Measurements from ENCODE around the gene MAD1L1. TPM values are rescaled to one million over a fixed set of nuclear protein-coding genes. Genes with fewer than 3 reads are reported as not detected.

The MAD1L1 gene
- total RNA-seq, 1 donor from 2014 or later = 57.6 TPM

DNA sequence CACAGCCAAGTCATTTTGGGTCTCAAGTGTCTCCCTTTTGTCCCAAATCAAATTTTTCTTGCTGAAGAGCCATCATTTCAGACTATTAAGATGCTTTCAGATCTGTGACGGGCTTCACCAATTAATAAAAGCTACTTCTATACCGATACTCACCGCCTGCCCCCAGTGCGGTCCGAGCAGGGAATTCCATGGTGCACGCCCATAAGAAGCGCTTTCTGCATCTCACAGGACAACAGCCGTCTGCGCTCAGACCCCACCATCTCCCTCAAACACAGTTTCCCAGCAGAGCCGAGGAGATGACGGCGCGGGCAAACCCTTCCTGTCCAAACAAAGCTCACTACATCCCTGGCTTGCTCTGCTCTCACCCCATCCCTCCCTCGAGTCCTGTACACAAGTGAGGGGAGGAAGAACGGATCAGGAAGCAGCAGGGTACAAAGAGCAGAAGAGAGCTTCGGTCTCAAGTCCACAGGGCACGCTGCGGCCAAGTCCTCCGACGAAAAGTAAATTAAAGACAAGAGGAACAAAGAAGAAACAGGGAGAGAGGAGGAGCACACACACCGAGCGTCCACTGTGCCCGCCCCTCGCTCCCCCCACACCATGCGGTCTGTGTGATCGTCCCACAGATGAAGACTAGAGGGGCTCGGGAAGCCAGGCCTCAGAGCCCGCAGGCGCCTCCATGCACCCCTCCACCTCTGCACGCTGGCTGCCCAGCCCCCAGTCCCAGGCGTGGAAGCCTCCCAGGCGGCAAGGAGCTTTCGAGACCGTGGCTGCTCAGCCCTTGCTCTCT is 121.9 kb downstream of the MAD1L1 start:
- H3K27ac Mint-ChIP-seq (ENCODE audit: unreplicated experiment) = peak overlapping the region; percentile 94
- peaks cover 19% of the 10 kb centered on the region for H3K27me3 Mint-ChIP-seq (ENCODE audit: unreplicated experiment)
- no peaks in the 10 kb centered on the region for H3K36me3 Mint-ChIP-seq (ENCODE audit: unreplicated experiment)
- H3K4me3 Mint-ChIP-seq (ENCODE audit: unreplicated experiment) = peak overlapping the region; percentile 44
- TF ChIP-seq, protein P1, sequence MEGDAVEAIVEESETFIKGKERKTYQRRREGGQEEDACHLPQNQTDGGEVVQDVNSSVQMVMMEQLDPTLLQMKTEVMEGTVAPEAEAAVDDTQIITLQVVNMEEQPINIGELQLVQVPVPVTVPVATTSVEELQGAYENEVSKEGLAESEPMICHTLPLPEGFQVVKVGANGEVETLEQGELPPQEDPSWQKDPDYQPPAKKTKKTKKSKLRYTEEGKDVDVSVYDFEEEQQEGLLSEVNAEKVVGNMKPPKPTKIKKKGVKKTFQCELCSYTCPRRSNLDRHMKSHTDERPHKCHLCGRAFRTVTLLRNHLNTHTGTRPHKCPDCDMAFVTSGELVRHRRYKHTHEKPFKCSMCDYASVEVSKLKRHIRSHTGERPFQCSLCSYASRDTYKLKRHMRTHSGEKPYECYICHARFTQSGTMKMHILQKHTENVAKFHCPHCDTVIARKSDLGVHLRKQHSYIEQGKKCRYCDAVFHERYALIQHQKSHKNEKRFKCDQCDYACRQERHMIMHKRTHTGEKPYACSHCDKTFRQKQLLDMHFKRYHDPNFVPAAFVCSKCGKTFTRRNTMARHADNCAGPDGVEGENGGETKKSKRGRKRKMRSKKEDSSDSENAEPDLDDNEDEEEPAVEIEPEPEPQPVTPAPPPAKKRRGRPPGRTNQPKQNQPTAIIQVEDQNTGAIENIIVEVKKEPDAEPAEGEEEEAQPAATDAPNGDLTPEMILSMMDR (IDR thresholded peaks at IDR 0.05; ENCODE audit: partially characterized antibody, unreplicated experiment) = no peak
- DNase-seq = no peak
- peaks cover 54% of the 10 kb centered on the region for H3K4me1 Mint-ChIP-seq (ENCODE audit: low read depth, unreplicated experiment)
- peaks cover 24% of the 10 kb centered on the region for H3K9me3 Mint-ChIP-seq (ENCODE audit: unreplicated experiment)

DNA sequence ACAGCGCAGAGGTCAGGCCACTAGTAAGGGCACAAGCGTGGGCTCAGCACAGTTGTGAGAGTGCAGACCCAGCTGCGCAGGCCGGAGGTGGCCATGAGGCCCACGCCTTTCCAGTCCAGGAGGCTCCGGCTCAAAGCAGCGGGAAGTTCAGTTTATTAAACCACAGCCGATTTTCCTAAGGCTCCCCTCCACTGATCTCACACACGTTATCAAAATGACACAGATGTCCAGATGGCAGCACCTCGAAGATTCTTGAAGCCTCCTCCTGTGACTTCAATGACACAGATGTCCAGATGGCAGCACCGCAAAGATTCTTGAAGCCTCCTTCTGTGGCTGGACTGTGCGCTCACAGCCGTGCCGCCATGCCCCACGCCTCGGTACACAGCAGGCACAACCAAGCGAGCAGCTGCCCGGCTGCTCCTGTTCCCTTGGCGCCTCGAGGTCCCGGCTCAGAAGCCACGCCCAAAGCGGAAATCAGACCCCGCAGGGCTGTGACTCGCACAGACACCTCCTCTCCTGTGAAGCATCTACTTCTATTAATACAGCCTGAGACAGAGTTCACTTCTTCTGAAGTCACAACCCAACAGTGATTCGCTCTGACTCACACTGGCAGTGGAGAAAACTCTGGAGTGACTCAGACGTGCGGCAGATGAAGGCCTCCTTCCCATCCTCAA is 122.7 kb downstream of the MAD1L1 start:
- Mint-ChIP-seq H3K4me1 (ENCODE audit: low read depth, unreplicated experiment) (peaks cover 56% of the 10 kb centered on the region), H3K4me3 (ENCODE audit: unreplicated experiment) (peak overlapping the region; percentile 44), H3K27me3 (ENCODE audit: unreplicated experiment) (peaks cover 22% of the 10 kb centered on the region), H3K9me3 (ENCODE audit: unreplicated experiment) (peaks cover 25% of the 10 kb centered on the region), H3K36me3 (ENCODE audit: unreplicated experiment) (no peaks in the 10 kb centered on the region), H3K27ac (ENCODE audit: unreplicated experiment) (peak overlapping the region; percentile 94)
- TF ChIP-seq, protein P1 (IDR thresholded peaks at IDR 0.05; ENCODE audit: partially characterized antibody, unreplicated experiment) = no peak
- DNase-seq = no peak

DNA sequence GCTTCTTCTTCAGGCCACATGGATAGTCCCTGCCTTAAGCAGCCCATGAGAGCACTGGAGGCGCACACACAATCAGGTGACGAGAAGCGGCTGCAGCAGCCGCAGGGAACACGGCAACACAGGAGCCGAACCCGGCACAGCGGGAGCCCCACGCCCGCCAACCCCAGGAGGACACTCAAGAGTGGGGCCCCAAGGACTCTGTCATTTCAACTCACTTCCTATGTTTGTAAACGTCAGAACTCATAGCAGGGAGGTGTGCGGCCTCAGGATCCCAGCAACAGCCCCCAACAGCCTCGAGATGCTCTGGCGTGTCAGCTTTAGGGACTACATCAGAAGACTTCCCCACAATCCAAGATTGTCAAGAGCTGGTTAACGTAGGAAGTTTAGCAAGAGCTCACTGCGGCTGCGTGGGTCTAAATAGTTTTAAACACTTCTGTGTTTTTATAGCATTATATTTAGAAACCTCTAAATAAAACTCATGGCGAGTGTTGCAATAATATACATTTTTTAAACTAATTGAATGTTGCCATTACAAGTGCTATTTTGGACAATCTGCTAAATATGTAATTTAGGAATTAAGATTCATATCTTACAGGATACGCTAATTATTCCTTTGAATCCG is 123.4 kb downstream of the MAD1L1 start:
- Mint-ChIP-seq H3K36me3 (ENCODE audit: unreplicated experiment) (no peaks in the 10 kb centered on the region), H3K9me3 (ENCODE audit: unreplicated experiment) (peaks cover 27% of the 10 kb centered on the region), H3K4me3 (ENCODE audit: unreplicated experiment) (peak overlapping the region; percentile 44), H3K27me3 (ENCODE audit: unreplicated experiment) (peaks cover 24% of the 10 kb centered on the region), H3K4me1 (ENCODE audit: low read depth, unreplicated experiment) (peaks cover 63% of the 10 kb centered on the region), H3K27ac (ENCODE audit: unreplicated experiment) (peak overlapping the region; percentile 94)
- DNase-seq = no peak
- TF ChIP-seq, protein P1 (IDR thresholded peaks at IDR 0.05; ENCODE audit: partially characterized antibody, unreplicated experiment) = no peak

DNA sequence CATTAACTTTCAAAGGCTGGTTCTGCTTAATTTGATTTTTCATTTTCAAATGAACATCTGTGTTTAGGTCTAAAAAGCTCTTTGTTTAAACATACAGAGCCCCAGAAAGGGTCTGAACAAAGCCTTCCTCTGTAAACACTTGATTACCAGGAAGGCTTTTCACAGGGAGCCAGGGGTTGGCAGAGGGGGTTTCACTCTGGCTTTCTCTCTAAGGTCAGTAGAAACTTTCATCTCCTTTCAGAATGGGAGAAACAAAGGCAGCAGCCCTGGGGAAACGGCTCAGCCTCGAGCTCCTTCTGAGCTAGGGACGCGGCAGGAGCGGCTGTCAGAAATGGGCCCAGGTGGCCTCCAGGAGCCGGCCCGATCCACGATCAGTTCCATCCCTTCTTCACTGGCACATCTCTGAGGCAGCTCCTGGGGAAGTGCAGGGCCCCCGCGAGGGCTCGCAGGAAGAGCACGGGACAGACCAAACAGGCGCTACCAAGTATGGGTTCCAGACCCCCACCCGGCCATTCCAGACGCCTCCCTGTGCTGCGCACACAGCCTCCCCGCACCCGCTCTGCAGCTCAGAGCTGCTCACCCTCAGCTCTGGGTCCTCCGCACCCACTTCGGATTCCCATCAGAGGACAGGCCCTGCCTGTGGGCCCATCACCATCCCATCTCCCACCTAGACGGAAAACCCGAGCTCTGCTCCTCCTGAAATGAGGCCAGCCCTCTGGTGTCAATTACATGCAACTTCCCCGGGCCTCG is 124.1 kb downstream of the MAD1L1 start:
- no peak for DNase-seq
- Mint-ChIP-seq H3K36me3 (ENCODE audit: unreplicated experiment) (no peaks in the 10 kb centered on the region), H3K27me3 (ENCODE audit: unreplicated experiment) (peaks cover 24% of the 10 kb centered on the region), H3K9me3 (ENCODE audit: unreplicated experiment) (peaks cover 26% of the 10 kb centered on the region), H3K27ac (ENCODE audit: unreplicated experiment) (peak overlapping the region; percentile 87), H3K4me1 (ENCODE audit: low read depth, unreplicated experiment) (peaks cover 68% of the 10 kb centered on the region), H3K4me3 (ENCODE audit: unreplicated experiment) (peak overlapping the region; percentile 38)
- TF ChIP-seq, protein P1 (IDR thresholded peaks at IDR 0.05; ENCODE audit: partially characterized antibody, unreplicated experiment) = no peak
